ENCODE results near the gene CFLAR. TPM values are rescaled to one million over a fixed set of nuclear protein-coding genes. Genes with fewer than 3 reads are reported as not detected.

The CFLAR gene
- total and polyA plus RNA-seq, 2 of the 4 experiments (the other 2 are of a cell fraction) = 29.2 to 59.9 TPM

GRCh38 chr2:201188449-201188848, 72.5 kb downstream of the CFLAR start:
- H2AK9ac ChIP-seq (replicated peaks; ENCODE audit: low read depth, low read length, poor library complexity) = no peak overlapping the region
- H3K18ac ChIP-seq (ENCODE audit: low read depth, low read length) = no peak overlapping the region
- WGBS, 2 experiments (ENCODE audit: extremely low coverage in 2 of 2, insufficient read length in 1 of 2) = no CpG with 5 or more reads among the region's 4 CpGs
- H4K5ac ChIP-seq (ENCODE audit: low read depth, low read length) = no peak overlapping the region
- no peak for ATAC-seq (ENCODE audit: low read depth)
- no peak overlapping the region for H2AK5ac ChIP-seq (ENCODE audit: low read depth, low read length)
- H4K20me1 ChIP-seq (ENCODE audit: insufficient read depth, low read length) = no peaks in the 10 kb centered on the region
- no peak overlapping the region for H2BK5ac ChIP-seq (ENCODE audit: low read depth, low read length, poor library complexity, severe bottlenecking)
- no peaks in the 10 kb centered on the region for H3K9me1 ChIP-seq (ENCODE audit: insufficient read depth, low read length)
- no peak overlapping the region for H3K23ac ChIP-seq (ENCODE audit: low read depth, low read length)
- no peak overlapping the region for H3K56ac ChIP-seq (ENCODE audit: extremely low read depth, insufficient read depth, low read length)
- intact Hi-C loops (cut with micrococcal nuclease) (no loop called here), dilution Hi-C loops (cut with HindIII; ENCODE audit: low sequenced_read_pairs, unreplicated experiment) (no loop called here), in situ Hi-C loops (cut with MboI; ENCODE audit: low sequenced_read_pairs) (no loop called here)
- POLR2A ChIA-PET (ENCODE audit: unreplicated experiment) = no interaction called here
- H3K9ac ChIP-seq (ENCODE audit: low read depth, low read length) = no peak overlapping the region
- no peak overlapping the region for H3K27ac ChIP-seq (ENCODE audit: insufficient read depth, low read length)
- H4K91ac ChIP-seq (ENCODE audit: insufficient read depth, low read depth, low read length) = no peak overlapping the region
- no peak overlapping the region for H2BK20ac ChIP-seq (ENCODE audit: low read depth, low read length)
- peaks cover 3% of the 10 kb centered on the region for H3K27me3 ChIP-seq (ENCODE audit: control insufficient read depth, insufficient read depth, low read length)
- H3K4me2 ChIP-seq (ENCODE audit: low read depth, low read length) = no peak overlapping the region
- H3K14ac ChIP-seq (replicated peaks; ENCODE audit: low read depth, low read length) = no peak overlapping the region
- no peak overlapping the region for H3K4ac ChIP-seq (ENCODE audit: low read depth, low read length)
- H4K8ac ChIP-seq (ENCODE audit: low read depth in 2 of 2, low read length in 2 of 2) = no peak overlapping the region
- H3K4me3 ChIP-seq (ENCODE audit: insufficient read depth, low read depth, low read length) = no peak overlapping the region
- H3K9me3 ChIP-seq (ENCODE audit: control insufficient read depth, insufficient read depth, low read length) = peaks cover 2% of the 10 kb centered on the region; the same call in 1 of the 2 replicates
- CTCF ChIA-PET = interaction anchor here (0.6 kb wide), 1 partner anchor 18 kb away, joined by 6 read pairs; no protein-coding TSS in a partner anchor
- no peaks in the 10 kb centered on the region for H3K36me3 ChIP-seq (ENCODE audit: control insufficient read depth, insufficient read depth, low read length)
- no peaks in the 10 kb centered on the region for H3K4me1 ChIP-seq (ENCODE audit: control insufficient read depth, insufficient read depth, low read length)
- no peak overlapping the region for H2BK120ac ChIP-seq (ENCODE audit: low read depth, low read length)
- TF ChIP-seq POLR2A (IDR thresholded peaks at IDR 0.05; ENCODE audit: low read depth, low read length) (no peak), NFE2L2 (IDR thresholded peaks at IDR 0.05; ENCODE audit: low read depth, low read length) (no peak), RCOR1 (IDR thresholded peaks at IDR 0.05; ENCODE audit: insufficient replicate concordance, low read length) (no peak), MAZ (IDR thresholded peaks at IDR 0.05; ENCODE audit: borderline replicate concordance, low read depth, low read length) (no peak), USF2 (IDR thresholded peaks at IDR 0.05; ENCODE audit: low read depth, low read length) (no peak), FOS (IDR thresholded peaks at IDR 0.05; ENCODE audit: low read depth, low read length) (no peak)
- no peaks in the 10 kb centered on the region for H3K79me1 ChIP-seq (ENCODE audit: low read depth in 1 of 2, low read length in 2 of 2)
- BruUV-seq (replicated peaks) = no TSS peak
- DNase-seq = no peak
- H2AFZ ChIP-seq (replicated peaks; ENCODE audit: low read length, poor library complexity) = no peak overlapping the region
- H2BK15ac ChIP-seq (ENCODE audit: low read depth, low read length) = no peak overlapping the region

Data from IMR-90 (cell line).